K562 (cell line): ENCODE measurements around the gene PAQR7. TPM values are rescaled to one million over a fixed set of nuclear protein-coding genes. Genes with fewer than 3 reads are reported as not detected.

ENCODE experiments used
- ARHGAP35 ChIP-seq: fragments of 450-650 bp; IDR thresholded peaks from 2 replicates; pipeline ENCODE4 v1.6.1; 2018; ENCODE audit not compliant: partially characterized antibody
- E2F6 ChIP-seq, 2 experiments: IDR thresholded peaks; 2 replicates each; pipeline ENCODE4 v1.6.1; 2011; ENCODE audit warnings: borderline replicate concordance in 1 of 2, control low read depth in 1 of 2, low read depth in 1 of 2, low read length in 1 of 2, mild to moderate bottlenecking in 1 of 2, mixed read lengths in 1 of 2, moderate library complexity in 1 of 2; ENCODE audit not compliant: insufficient read depth in 1 of 2, insufficient read length in 1 of 2, poor library complexity in 1 of 2, severe bottlenecking in 1 of 2; ENCODE audit errors: extremely low read depth in 1 of 2
- ETS2 ChIP-seq: IDR thresholded peaks from 2 replicates; pipeline ENCODE4 v1.6.1; 2016; ENCODE audit warnings: borderline replicate concordance, missing genetic modification characterization, mild to moderate bottlenecking, moderate library complexity, missing compliant biosample characterization; ENCODE audit not compliant: poor library complexity, severe bottlenecking
- KLF6 ChIP-seq: fragments of 250-450 bp; sonication (Bioruptor Pico); IDR thresholded peaks from 2 replicates; pipeline ENCODE4 v1.4.0; 2020; ENCODE audit warnings: mild to moderate bottlenecking, moderate library complexity, borderline replicate concordance
- MNT ChIP-seq, 2 experiments: fragments of 450-650 bp; conservative IDR thresholded peaks; 2 replicates each; pipeline ENCODE4 v1.6.1; 2017; ENCODE audit warnings: mild to moderate bottlenecking in 2 of 2, moderate library complexity in 2 of 2
- SLC30A9 ChIP-seq: fragments of 250-450 bp; sonication (Bioruptor Pico); IDR thresholded peaks from 2 replicates; pipeline ENCODE4 v1.8.0; 2022; ENCODE audit warnings: mild to moderate bottlenecking, moderate library complexity
- ZNF23 ChIP-seq: fragments of 250-450 bp; sonication (Bioruptor Pico); IDR thresholded peaks from 2 replicates; pipeline ENCODE4 v1.4.0; 2020; ENCODE audit warnings: mild to moderate bottlenecking
- ZNF232 ChIP-seq: sonication (generic); formaldehyde crosslinking; IDR thresholded peaks from 2 replicates; pipeline ENCODE4 v1.8.0; 2022; ENCODE audit warnings: mild to moderate bottlenecking, missing genetic modification reagents
- ZNF398 ChIP-seq: fragments of 250-450 bp; sonication (Bioruptor Pico); IDR thresholded peaks from 2 replicates; pipeline ENCODE4 v1.8.0; 2021; ENCODE audit warnings: moderate library complexity, mild to moderate bottlenecking, inconsistent platforms
- ZNF740 ChIP-seq, 3 experiments: fragments of 200-800 bp in 1 of 3; sonication (Bioruptor generic) in 1 of 3; sonication (generic) in 1 of 3; formaldehyde crosslinking in 1 of 3; IDR thresholded peaks; 2 replicates each; pipeline versions ENCODE4 v1.6.1 to v1.8.0; 2016 to 2022; ENCODE audit warnings: mild to moderate bottlenecking in 2 of 3, missing compliant biosample characterization in 2 of 3, missing genetic modification characterization in 2 of 3, missing genetic modification reagents in 1 of 3
- polyA plus RNA-seq, 8 experiments: library from polyadenylated mRNA; depleted of rRNA in 4 of 8; stranded (reverse) in 5 of 8; unstranded in 3 of 8; fragments of >200 nt; fragmentation: Nextera tagmentation in 2 of 8; fragmentation: Illumina TruSeq in 1 of 8; extraction: Ambion mirVana in 2 of 8; extraction: Trizol in 1 of 8; gene quantifications; 2 replicates each; pipeline versions ENCODE4 v1.2.1 to v1.2.3, GENCODE V29; 2011 to 2014; ENCODE audit warnings: inconsistent platforms in 1 of 8, missing spikeins in 1 of 8
- total RNA-seq, 7 experiments: library from RNA; depleted of rRNA in 6 of 7; stranded (reverse); fragments of >200 nt in 6 of 7; fragmentation: Illumina TruSeq in 2 of 7; extraction: Trizol in 2 of 7; gene quantifications; 2 replicates each; pipeline versions ENCODE4 v1.2.1 to v1.2.3, GENCODE V29; 2011 to 2021; ENCODE audit warnings: low replicate concordance in 1 of 7
- TF ChIP-seq, protein P1 (sequence below): fragments of 450-650 bp; formaldehyde crosslinking; IDR thresholded peaks from 2 replicates; pipeline ENCODE4 v1.4.0; 2020; ENCODE audit warnings: mild to moderate bottlenecking, moderate library complexity
- TF ChIP-seq, protein P2 (sequence below): fragments of 450-650 bp; IDR thresholded peaks from 2 replicates; pipeline ENCODE4 v1.6.1; 2016; ENCODE audit warnings: borderline replicate concordance
- TF ChIP-seq, protein P3 (sequence below): fragments of 450-650 bp; IDR thresholded peaks from 2 replicates; pipeline ENCODE4 v1.6.1; 2018; ENCODE audit warnings: mild to moderate bottlenecking, low read depth; ENCODE audit not compliant: partially characterized antibody

PAQR7 gene
- total and polyA plus RNA-seq, 9 of the 15 experiments (the other 6 are each of a cell fraction or from before 2014, with no cell fraction given) = 1.1 to 5.2 (median 2.6) TPM

DNA sequence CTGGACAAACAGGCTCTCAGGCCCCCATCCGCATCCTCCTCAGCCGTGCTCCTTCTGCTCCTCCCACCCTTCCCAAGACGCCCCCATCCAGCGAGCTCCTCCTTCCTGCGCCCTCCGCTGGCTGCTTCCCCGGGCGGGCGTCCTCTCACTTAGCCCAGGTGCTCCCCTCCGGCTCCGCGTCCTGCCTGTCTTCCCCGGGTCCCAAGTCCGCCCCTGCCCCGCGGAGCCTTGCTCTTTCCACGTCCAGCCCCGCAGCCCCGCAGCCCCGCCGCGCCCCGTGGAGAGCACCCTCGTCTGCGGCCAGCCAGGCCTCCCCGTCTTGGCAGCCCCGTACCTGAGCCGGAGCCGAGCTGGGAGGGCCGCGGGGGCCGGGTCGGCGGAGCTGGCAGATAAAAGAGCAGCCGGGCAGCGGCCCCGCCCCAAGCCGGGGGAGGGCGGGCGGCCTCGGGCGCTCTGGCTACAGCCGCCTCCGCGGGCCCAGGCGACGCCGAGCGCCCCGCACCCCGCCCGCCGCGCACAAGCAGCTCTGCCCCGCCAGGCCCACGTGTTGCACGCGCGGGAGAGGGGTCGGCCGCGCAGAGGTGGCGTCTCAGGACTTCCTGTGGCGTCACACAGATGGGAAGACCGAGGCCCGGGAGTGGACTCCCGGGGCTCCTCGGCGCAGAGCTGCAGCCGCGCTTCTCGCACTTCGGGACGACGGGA, at the start of gene PAQR7 (continued):
- TF ChIP-seq ZNF398 = no peak
- TF ChIP-seq, protein P1, sequence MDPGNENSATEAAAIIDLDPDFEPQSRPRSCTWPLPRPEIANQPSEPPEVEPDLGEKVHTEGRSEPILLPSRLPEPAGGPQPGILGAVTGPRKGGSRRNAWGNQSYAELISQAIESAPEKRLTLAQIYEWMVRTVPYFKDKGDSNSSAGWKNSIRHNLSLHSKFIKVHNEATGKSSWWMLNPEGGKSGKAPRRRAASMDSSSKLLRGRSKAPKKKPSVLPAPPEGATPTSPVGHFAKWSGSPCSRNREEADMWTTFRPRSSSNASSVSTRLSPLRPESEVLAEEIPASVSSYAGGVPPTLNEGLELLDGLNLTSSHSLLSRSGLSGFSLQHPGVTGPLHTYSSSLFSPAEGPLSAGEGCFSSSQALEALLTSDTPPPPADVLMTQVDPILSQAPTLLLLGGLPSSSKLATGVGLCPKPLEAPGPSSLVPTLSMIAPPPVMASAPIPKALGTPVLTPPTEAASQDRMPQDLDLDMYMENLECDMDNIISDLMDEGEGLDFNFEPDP (CRISPR knock-in tag) = no peak
- no peak for TF ChIP-seq KLF6 (CRISPR knock-in tag)
- peak; percentile 54 for TF ChIP-seq ETS2 (tag)
- peak; percentile 67; the same call in 1 of the 2 replicates for TF ChIP-seq ZNF740 (CRISPR knock-in tag; IDR thresholded peaks at IDR 0.05)
- TF ChIP-seq ZNF740 (tag; IDR thresholded peaks at IDR 0.05) = no peak
- no peak for TF ChIP-seq ARHGAP35
- peak; percentile 99 to 100 for TF ChIP-seq E2F6 (IDR thresholded peaks at IDR 0.05; ENCODE audit: borderline replicate concordance in 1 of 2, extremely low read depth in 1 of 2, insufficient read depth in 1 of 2, insufficient read length in 1 of 2, low read depth in 1 of 2, low read length in 1 of 2, poor library complexity in 1 of 2, severe bottlenecking in 1 of 2)
- TF ChIP-seq SLC30A9 (CRISPR knock-in tag) = no peak
- TF ChIP-seq MNT (conservative IDR thresholded peaks at IDR 0.05) = peak; percentile 84 to 88
- peak; percentile 93 for TF ChIP-seq ZNF232 (CRISPR knock-in tag)
- TF ChIP-seq, protein P2, sequence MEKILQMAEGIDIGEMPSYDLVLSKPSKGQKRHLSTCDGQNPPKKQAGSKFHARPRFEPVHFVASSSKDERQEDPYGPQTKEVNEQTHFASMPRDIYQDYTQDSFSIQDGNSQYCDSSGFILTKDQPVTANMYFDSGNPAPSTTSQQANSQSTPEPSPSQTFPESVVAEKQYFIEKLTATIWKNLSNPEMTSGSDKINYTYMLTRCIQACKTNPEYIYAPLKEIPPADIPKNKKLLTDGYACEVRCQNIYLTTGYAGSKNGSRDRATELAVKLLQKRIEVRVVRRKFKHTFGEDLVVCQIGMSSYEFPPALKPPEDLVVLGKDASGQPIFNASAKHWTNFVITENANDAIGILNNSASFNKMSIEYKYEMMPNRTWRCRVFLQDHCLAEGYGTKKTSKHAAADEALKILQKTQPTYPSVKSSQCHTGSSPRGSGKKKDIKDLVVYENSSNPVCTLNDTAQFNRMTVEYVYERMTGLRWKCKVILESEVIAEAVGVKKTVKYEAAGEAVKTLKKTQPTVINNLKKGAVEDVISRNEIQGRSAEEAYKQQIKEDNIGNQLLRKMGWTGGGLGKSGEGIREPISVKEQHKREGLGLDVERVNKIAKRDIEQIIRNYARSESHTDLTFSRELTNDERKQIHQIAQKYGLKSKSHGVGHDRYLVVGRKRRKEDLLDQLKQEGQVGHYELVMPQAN = peak; percentile 9; the same call in 1 of the 2 replicates
- no peak for TF ChIP-seq ZNF23 (CRISPR knock-in tag)
- TF ChIP-seq, protein P3, sequence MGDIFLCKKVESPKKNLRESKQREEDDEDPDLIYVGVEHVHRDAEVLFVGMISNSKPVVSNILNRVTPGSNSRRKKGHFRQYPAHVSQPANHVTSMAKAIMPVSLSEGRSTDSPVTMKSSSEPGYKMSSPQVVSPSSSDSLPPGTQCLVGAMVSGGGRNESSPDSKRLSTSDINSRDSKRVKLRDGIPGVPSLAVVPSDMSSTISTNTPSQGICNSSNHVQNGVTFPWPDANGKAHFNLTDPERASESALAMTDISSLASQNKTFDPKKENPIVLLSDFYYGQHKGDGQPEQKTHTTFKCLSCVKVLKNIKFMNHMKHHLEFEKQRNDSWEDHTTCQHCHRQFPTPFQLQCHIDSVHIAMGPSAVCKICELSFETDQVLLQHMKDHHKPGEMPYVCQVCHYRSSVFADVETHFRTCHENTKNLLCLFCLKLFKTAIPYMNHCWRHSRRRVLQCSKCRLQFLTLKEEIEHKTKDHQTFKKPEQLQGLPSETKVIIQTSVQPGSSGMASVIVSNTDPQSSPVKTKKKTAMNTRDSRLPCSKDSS = no peak
